SW 1271 (cell line): ENCODE data around the gene ARGLU1.

Experiments
- DNase-seq, 2 experiments: peaks; one replicate each; lab custom pipeline; 2025; lab: John Stamatoyannopoulos, UW

Gene ARGLU1

DNA sequence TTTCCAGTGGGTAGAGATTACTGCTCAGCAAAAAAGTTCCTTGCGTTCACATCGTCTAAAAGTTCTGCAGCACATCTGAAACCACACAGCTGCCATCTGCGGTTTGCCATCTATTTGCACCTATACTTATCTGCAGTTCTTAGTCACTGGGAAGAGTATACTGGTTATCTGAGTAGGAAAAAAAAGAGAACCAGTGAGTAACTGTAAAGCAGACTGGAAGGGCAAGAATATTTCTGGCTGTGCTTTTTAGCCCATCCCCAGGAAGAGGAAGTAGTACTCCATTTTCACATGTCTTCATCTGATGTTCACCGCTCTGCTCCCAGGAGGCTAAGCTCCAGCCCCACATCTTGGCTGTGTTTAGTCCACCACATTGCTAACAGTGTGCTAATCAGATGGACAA is 68.0 kb downstream of the ARGLU1 start:
- no peak for DNase-seq

- no peak for DNase-seq
Measured at GRCh38 chr13:106499113-106499512, 68.8 kb downstream of the ARGLU1 start.

DNA sequence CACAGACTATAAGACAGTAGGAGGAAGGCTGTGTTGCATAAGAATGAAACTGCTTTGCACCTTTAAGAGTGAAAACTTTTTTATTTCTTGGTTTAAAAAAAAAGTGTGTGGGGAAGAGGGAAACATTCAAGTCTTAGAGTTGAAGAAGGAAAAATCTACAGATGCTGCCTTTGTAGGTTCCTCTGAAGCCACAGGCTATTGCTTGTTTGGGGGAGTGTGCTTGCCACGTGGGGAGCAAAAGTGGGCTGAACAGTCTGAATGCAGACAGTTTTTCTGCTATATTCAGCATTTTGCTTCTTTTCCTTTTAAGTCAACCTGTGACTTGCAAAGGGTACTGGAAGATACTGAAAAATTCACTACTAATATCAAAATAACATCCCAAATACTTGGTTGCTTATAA is 69.4 kb downstream of the ARGLU1 start:
- no peak for DNase-seq

DNA sequence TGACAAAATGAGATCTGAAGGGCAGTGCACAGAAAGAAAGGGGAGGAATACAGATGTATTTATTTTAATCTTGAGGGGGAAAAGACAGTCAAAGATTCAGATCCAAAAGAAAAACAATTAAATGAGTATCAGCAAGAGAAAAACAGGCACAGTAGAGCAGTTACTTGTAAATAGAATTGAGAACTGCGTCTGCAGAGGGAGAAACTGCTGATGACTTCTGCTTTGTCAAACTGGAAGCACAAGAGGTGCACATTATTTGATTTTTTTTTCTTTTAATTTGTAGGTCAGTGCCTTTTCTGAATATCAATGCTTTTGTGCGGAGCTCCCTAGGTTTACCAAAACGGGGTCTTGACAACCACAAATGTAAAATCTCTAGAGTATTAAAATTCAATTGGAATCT is 69.8 kb downstream of the ARGLU1 start:
- no peak for DNase-seq

- no peak for DNase-seq
Measured at GRCh38 chr13:106497079-106497478, 70.9 kb downstream of the ARGLU1 start.

- DNase-seq, result no peak
Measured at GRCh38 chr13:106496072-106496997, 71.6 kb downstream of the ARGLU1 start.

- no peak for DNase-seq
Measured at GRCh38 chr13:106494936-106495335, 73.0 kb downstream of the ARGLU1 start.

- no peak for DNase-seq
Measured at GRCh38 chr13:106494506-106494905, 73.4 kb downstream of the ARGLU1 start.

- no peak for DNase-seq
Measured at GRCh38 chr13:106493533-106494220, 74.3 kb downstream of the ARGLU1 start.

DNA sequence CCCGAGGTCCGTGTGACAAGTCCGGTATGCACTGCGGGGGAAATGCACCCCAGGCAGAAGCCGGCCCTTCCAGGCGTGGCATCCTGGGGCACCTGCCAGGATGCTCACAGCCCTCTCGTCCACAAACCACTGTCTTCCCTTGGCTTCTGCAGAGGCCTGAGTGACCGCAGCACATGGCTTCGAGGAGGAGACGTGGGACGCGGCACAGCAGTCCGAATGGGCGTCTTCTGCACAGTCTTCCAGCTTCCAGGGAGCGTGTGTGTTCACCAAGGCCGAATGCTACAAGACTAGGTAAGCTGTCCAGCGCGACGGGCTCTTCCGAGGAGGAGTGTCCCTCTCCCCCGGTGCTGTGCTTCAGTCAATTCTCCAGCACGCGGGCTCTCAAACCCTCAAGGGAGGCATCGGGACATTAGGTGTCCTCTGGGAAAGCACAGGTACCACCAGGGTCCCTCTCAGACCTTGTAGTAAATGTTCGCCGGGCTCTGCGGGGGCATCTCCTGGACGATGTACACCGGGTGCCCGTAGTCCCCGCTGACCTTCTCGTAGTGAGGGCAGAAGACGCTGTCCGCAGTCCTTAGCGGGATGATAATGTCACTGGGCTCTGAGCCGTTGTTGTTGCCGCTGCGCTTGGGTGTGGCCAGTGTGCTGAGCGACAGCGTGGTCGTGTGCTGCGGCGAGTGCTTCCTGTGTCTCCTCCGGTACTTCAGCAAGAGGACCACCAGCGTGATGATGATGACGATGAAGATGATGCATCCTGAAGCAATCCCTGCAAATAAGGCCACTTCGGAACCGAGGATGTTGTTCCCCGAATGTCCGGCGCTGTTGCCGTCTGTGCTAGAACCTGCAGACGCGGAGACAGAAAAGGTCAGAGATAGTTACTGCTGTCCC is 75.1 kb downstream of the ARGLU1 start:
- DNase-seq, result no peak

- DNase-seq, result no peak
Measured at GRCh38 chr13:106491928-106492587, 75.9 kb downstream of the ARGLU1 start.
